Mesendoderm (in vitro differentiated cells): ENCODE data around the gene NBPF1. TPM values are rescaled to one million over a fixed set of nuclear protein-coding genes. Genes with fewer than 3 reads are reported as not detected.
"Not testable (repeated sequence)": the region's sequence is repeated elsewhere in the genome, so short reads cannot be mapped to it uniquely, and the experiment has no call there.

Experiments used
- DNase-seq: peaks from one replicate; pipeline ENCODE4 v3.0.0; 2013
- H2AK5ac ChIP-seq: 2 replicates; pipeline ENCODE4 v1.6.1; 2013; ENCODE audit warnings: low read length, inconsistent platforms
- H2BK120ac ChIP-seq: 2 replicates; pipeline ENCODE4 v1.6.1; 2013; ENCODE audit warnings: low read depth, mild to moderate bottlenecking, low read length, moderate library complexity, mixed read lengths
- H2BK15ac ChIP-seq: replicated peaks from 2 replicates; pipeline ENCODE4 v1.6.1; 2013; ENCODE audit warnings: low read depth, mild to moderate bottlenecking, moderate library complexity
- H2BK5ac ChIP-seq: 2 replicates; pipeline ENCODE4 v1.6.1; 2013; ENCODE audit warnings: low read length, inconsistent platforms
- H3K18ac ChIP-seq: 2 replicates; pipeline ENCODE4 v1.6.1; 2013; ENCODE audit warnings: mild to moderate bottlenecking, low read length, mixed read lengths
- H3K23ac ChIP-seq: one replicate; pipeline ENCODE4 v1.6.1; 2013; ENCODE audit warnings: low read length
- H3K27ac ChIP-seq: 2 replicates; pipeline ENCODE4 v1.5.1; 2013; ENCODE audit warnings: low read depth, mild to moderate bottlenecking, inconsistent platforms, low read length, moderate library complexity
- H3K27me3 ChIP-seq: 2 replicates; pipeline ENCODE4 v1.6.1; 2013; ENCODE audit warnings: low read length, control low read depth, mild to moderate bottlenecking, inconsistent platforms; ENCODE audit not compliant: insufficient read depth, poor library complexity
- H3K36me3 ChIP-seq: 2 replicates; pipeline ENCODE4 v1.6.1; 2013; ENCODE audit warnings: low read length, inconsistent platforms; ENCODE audit not compliant: control insufficient read depth, insufficient read depth
- H3K4ac ChIP-seq: one replicate; pipeline ENCODE4 v1.6.1; 2013; ENCODE audit warnings: low read depth, mild to moderate bottlenecking, low read length, moderate library complexity
- H3K4me1 ChIP-seq: 2 replicates; pipeline ENCODE4 v1.6.1; 2013; ENCODE audit warnings: low read depth, low read length, inconsistent platforms; ENCODE audit not compliant: control insufficient read depth
- H3K4me2 ChIP-seq: 2 replicates; pipeline ENCODE4 v1.6.1; 2013; ENCODE audit warnings: low read length
- H3K4me3 ChIP-seq: 2 replicates; pipeline ENCODE4 v1.5.1; 2013; ENCODE audit warnings: mild to moderate bottlenecking, low read length
- H3K56ac ChIP-seq: one replicate; pipeline ENCODE4 v1.6.1; 2013; ENCODE audit warnings: low read length
- H3K79me1 ChIP-seq: 2 replicates; pipeline ENCODE4 v1.6.1; 2013; ENCODE audit warnings: low read length, inconsistent platforms
- H3K79me2 ChIP-seq: 2 replicates; pipeline ENCODE4 v1.6.1; 2013; ENCODE audit warnings: mild to moderate bottlenecking, low read length; ENCODE audit not compliant: control insufficient read depth, insufficient read depth
- H3K9ac ChIP-seq: 2 replicates; pipeline ENCODE4 v1.6.1; 2013; ENCODE audit warnings: low read length, inconsistent platforms
- H4K5ac ChIP-seq: one replicate; pipeline ENCODE4 v1.6.1; 2013; ENCODE audit warnings: low read length
- H4K8ac ChIP-seq: one replicate; pipeline ENCODE4 v1.6.1; 2013; ENCODE audit warnings: low read depth, mild to moderate bottlenecking, control low read depth, low read length, moderate library complexity
- WGBS: extraction: QIAGEN DNeasy Blood & Tissue Kit; methylation state at CpG from one replicate; pipeline ENCODE4 v1.1.7; 2013; ENCODE audit warnings: low lambda C conversion rate, missing lambda C conversion rate; ENCODE audit not compliant: insufficient coverage; ENCODE audit errors: extremely low coverage; 5-methylcytosine and 5-hydroxymethylcytosine counted together
- polyA plus RNA-seq, 2 experiments: library from polyadenylated mRNA; stranded (reverse); fragments of 200-250 nt; gene quantifications; one replicate each; pipeline ENCODE4 v1.2.3, GENCODE V29; 2013

Gene NBPF1
- polyA plus RNA-seq (2013, experiment 1 of 2): 10.4 TPM
- 10.7 TPM for polyA plus RNA-seq (2013, experiment 2 of 2)

DNA sequence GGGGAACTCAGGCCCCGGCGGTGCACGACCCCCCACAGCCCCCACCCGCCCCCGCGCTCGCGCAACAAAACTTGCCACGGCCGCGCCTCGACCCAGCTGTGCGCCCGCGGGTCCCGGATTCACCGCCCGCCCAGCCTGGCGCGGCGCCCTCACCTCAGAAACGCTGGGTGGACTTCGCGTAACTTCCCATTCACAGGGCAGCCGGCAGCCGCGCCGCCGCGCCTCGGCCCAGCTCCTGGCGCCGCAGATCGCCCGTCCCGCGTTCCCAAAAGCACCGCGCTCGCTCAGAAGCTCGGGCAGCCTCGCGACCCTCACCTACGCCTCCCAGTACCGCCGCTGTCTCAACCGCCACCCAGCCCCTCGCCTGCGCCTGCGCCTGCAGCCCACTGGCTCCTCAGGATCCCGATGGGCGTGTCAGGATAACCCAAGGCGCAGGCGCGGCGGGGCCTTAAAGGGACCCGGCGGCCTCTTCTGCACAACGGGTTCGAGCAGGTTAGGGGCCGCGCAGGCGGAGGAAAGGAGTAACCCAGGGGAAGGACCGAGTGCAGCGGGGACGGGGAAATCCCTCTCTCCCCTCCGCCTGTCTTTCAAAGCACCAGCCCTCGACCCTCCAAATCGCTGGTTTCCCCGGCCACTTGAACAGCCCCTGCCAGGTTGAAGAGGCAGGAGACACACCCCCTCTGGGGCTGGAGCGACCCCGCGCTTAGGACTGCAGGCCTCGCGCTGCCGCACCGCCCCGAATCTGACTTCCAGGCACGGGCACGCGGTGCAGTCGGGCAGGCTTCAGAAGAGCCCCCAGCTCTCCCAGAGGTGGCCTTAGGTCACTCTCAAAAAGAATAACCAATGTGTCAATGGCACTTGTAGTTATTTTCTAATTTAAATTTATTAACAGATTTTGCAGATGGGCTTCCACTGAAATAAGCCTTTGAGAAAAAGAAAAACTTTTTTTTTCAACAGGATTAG, at the start of gene NBPF1:
Gene NBPF1 (minus strand): TSS at position 380 of the 963 bp plus-strand sequence.
- Histone ChIP-seq H3K18ac (peak within 1 kb of the TSS; percentile 55), H3K36me3 (no peaks in the 10 kb centered on the region), H3K27ac (peak within 1 kb of the TSS; percentile 25), H3K27me3 (peaks cover 3% of the 10 kb centered on the region), H3K4me3 (peak within 1 kb of the TSS; percentile 60), H3K79me2 (no peaks in the 10 kb centered on the region), H4K5ac (no peak within 1 kb of the TSS), H3K4me2 (peak within 1 kb of the TSS; percentile 85), H2BK5ac (peak within 1 kb of the TSS; percentile 33), H2BK15ac (no peak within 1 kb of the TSS), H2BK120ac (no peak within 1 kb of the TSS), H3K23ac (peak within 1 kb of the TSS; percentile 75), H4K8ac (no peak within 1 kb of the TSS), H3K56ac (peak within 1 kb of the TSS; percentile 97), H3K4me1 (no peaks in the 10 kb centered on the region), H2AK5ac (no peak within 1 kb of the TSS), H3K9ac (peak within 1 kb of the TSS; percentile 85), H3K79me1 (no peaks in the 10 kb centered on the region), H3K4ac (no peak within 1 kb of the TSS)
- DNase-seq: peak; percentile 100
- WGBS: no CpG with 5 or more reads among the region's 82 CpGs

DNA sequence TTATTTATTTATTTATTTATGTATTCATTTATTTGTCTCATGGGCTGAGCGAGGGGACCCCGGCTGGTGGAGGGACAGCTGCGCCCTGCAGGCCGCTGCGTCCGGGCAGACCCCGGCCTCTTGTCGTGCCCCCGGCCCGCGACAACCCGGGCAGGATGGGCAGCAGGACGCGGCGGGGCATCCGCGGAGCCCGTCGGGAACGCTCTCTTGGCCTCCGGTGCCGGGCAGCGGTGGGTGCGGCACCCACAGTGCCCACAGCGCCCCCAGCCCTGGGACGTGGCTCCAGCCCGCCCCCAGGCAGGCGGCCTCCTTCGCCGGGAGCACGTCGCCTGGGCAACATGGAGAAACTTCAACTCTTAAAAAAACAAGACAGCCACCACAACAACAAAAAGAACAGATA, 44.9 kb upstream of the NBPF1 start:
- H3K4ac ChIP-seq, DNase-seq, H2BK5ac ChIP-seq, H4K5ac ChIP-seq, H3K4me1 ChIP-seq, H3K79me2 ChIP-seq, H3K4me2 ChIP-seq, H3K36me3 ChIP-seq, H3K9ac ChIP-seq, H3K18ac ChIP-seq, H2BK15ac ChIP-seq, H3K4me3 ChIP-seq, H3K56ac ChIP-seq, H3K27ac ChIP-seq, H4K8ac ChIP-seq, H3K79me1 ChIP-seq, H2BK120ac ChIP-seq, H2AK5ac ChIP-seq, H3K23ac ChIP-seq, H3K27me3 ChIP-seq: not testable (repeated sequence)
- WGBS: no CpG with 5 or more reads among the region's 32 CpGs

DNA sequence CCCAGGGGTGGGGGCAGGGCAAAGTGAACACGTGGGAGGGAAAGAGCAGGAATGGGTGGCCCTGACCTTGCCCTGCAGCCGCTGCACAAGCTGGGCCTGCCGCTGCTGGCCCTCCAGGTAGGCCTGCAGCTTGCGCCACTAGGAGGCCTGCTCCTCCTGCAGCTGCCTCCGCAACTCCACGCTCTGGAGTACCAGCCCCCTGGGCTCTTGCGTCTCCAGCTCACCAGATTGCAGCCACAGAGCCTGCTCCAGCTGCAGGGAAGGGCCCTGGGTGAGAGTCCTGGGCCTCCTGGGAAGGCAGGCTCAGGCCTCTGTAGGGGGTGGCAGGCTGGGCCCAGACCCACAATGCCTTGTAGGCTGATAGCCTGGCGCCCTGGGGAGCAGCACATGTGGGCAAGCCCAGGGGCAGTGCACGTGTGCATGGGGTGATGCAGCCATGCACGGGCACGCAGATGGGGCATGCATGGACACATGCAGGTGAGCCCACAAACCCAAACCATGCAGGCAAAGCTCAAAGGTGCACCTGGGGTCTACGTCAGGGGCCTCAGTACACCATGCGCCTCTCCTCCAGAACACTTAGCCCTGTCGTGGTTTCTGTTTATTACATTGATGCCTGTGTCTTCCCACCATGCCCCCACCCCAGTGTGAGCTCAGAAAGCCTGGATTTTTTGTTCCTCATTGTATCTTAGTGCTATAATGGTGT, 43.8 kb upstream of the NBPF1 start:
- not testable (repeated sequence) for H3K9ac ChIP-seq, H3K79me2 ChIP-seq

DNA sequence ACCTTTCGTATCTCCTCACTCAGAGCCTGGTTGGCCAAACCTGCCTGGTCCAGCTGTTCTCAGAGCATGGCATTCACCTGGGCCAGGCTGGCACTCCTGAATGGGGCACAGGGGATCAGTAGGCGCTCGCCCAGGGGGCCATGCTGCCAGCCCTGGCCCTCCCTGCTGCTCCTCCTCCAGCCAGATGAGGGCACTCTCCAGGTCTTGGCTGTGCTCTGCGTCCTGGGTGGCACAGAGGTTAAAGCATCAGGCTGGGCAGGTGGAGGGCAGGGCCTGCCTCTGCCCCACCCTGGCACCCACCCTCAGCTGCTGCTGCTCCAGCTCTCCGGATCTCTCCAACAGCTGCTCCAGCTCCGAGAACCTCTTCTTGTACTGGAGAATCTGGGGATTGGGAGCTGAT, 43.2 kb upstream of the NBPF1 start:
- not testable (repeated sequence) for H2AK5ac ChIP-seq, H3K4me2 ChIP-seq, H3K27ac ChIP-seq, H4K5ac ChIP-seq, H3K23ac ChIP-seq, H3K79me2 ChIP-seq, H2BK120ac ChIP-seq, H3K9ac ChIP-seq, H3K4me1 ChIP-seq, H2BK15ac ChIP-seq, H3K56ac ChIP-seq, H3K79me1 ChIP-seq, H4K8ac ChIP-seq, H3K4ac ChIP-seq, H2BK5ac ChIP-seq, DNase-seq, H3K36me3 ChIP-seq, H3K4me3 ChIP-seq, H3K27me3 ChIP-seq, H3K18ac ChIP-seq
- no CpG with 5 or more reads among the region's 6 CpGs for WGBS

More for the DNA sequence above, 43.8 kb upstream of the NBPF1 start:
- H2BK120ac ChIP-seq, H4K5ac ChIP-seq, H3K36me3 ChIP-seq, H3K79me1 ChIP-seq, H3K4me2 ChIP-seq, H2AK5ac ChIP-seq, H4K8ac ChIP-seq, H3K4me3 ChIP-seq, H3K27ac ChIP-seq, H3K27me3 ChIP-seq, H3K23ac ChIP-seq, H2BK5ac ChIP-seq, H3K56ac ChIP-seq, H3K4ac ChIP-seq, H3K4me1 ChIP-seq, DNase-seq, H3K18ac ChIP-seq, H2BK15ac ChIP-seq: not testable (repeated sequence)
- WGBS: no CpG with 5 or more reads among the region's 14 CpGs

DNA sequence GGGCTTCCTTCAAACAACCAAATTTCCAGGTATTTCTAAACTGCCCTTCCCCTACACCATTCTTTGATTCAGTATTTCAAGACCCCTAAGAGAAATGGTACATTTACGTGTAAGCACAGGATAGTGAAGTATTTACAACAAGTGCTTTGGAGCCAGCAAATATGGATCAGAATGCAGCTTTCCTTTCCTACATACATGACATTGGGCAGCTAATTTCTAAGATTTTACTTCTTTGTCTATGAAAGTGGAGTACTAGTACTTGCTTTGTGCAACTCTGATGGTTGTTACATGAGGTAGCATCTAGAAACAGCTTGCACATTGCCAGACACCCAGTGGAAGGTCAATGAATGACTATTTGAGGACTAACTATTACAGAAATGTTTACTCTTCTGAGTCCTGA, 38.2 kb upstream of the NBPF1 start:
- H3K4me2 ChIP-seq, H3K56ac ChIP-seq, H2AK5ac ChIP-seq, H3K27me3 ChIP-seq, H3K23ac ChIP-seq, H3K36me3 ChIP-seq, H3K18ac ChIP-seq, H3K4ac ChIP-seq, H4K5ac ChIP-seq, H3K4me1 ChIP-seq, H2BK120ac ChIP-seq, H2BK5ac ChIP-seq, H3K79me1 ChIP-seq, H4K8ac ChIP-seq, DNase-seq, H2BK15ac ChIP-seq, H3K4me3 ChIP-seq, H3K79me2 ChIP-seq, H3K9ac ChIP-seq, H3K27ac ChIP-seq: not testable (repeated sequence)
- WGBS: no CpG with 5 or more reads among the region's 1 CpG
